GM18517 (cell line): ENCODE results near the gene MED13L.

Experiments
- ATAC-seq: cut with Tn5 transposase; IDR thresholded peaks from one replicate; pipeline ENCODE4 v1.9.1; 2021; ENCODE audit warnings: mild to moderate bottlenecking, moderate library complexity; ENCODE audit not compliant: unreplicated experiment

Gene MED13L

GRCh38 chr12:116099652-116100432, 177.7 kb downstream of the MED13L start:
- ATAC-seq: no peak

- no peak for ATAC-seq
Observed at GRCh38 chr12:116096874-116097273, 180.6 kb downstream of the MED13L start.

GRCh38 chr12:116094475-116094874, 183.0 kb downstream of the MED13L start:
- no peak for ATAC-seq

GRCh38 chr12:116093915-116094314, 183.6 kb downstream of the MED13L start:
- ATAC-seq: no peak

GRCh38 chr12:116092776-116093175, 184.7 kb downstream of the MED13L start:
- no peak for ATAC-seq

GRCh38 chr12:116092162-116092561, 185.3 kb downstream of the MED13L start:
- ATAC-seq: no peak

- no peak for ATAC-seq
Observed at GRCh38 chr12:116091579-116091978, 185.9 kb downstream of the MED13L start.

GRCh38 chr12:116090516-116090915, 187.0 kb downstream of the MED13L start:
- no peak for ATAC-seq

GRCh38 chr12:116089080-116089479, 188.4 kb downstream of the MED13L start:
- no peak for ATAC-seq

GRCh38 chr12:116087962-116088361, 189.5 kb downstream of the MED13L start:
- no peak for ATAC-seq

- no peak for ATAC-seq
Observed at GRCh38 chr12:116087399-116087798, 190.1 kb downstream of the MED13L start.

GRCh38 chr12:116080415-116080814, 197.1 kb downstream of the MED13L start:
- ATAC-seq: no peak

- ATAC-seq: no peak
Observed at GRCh38 chr12:116078396-116078795, 199.1 kb downstream of the MED13L start.

- ATAC-seq: no peak
Observed at GRCh38 chr12:116077431-116077830, 200.1 kb downstream of the MED13L start.

- ATAC-seq: no peak
Observed at GRCh38 chr12:116076399-116076798, 201.1 kb downstream of the MED13L start.

GRCh38 chr12:116074686-116075085, 202.8 kb downstream of the MED13L start:
- no peak for ATAC-seq

GRCh38 chr12:116071555-116072230, 205.8 kb downstream of the MED13L start:
- ATAC-seq: no peak

- ATAC-seq: no peak
Observed at GRCh38 chr12:116070444-116070843, 207.0 kb downstream of the MED13L start.

- ATAC-seq: no peak
Observed at GRCh38 chr12:116069943-116070342, 207.6 kb downstream of the MED13L start.

GRCh38 chr12:116068853-116069252, 208.6 kb downstream of the MED13L start:
- no peak for ATAC-seq

- ATAC-seq: no peak
Observed at GRCh38 chr12:116068371-116068770, 209.1 kb downstream of the MED13L start.

- ATAC-seq: no peak
Observed at GRCh38 chr12:116067892-116068291, 209.6 kb downstream of the MED13L start.
